GM12892 (cell line): ENCODE data around the gene C3orf49.

ENCODE experiments used
- POLR2A ChIP-seq: IDR thresholded peaks from 2 replicates; pipeline ENCODE4 v1.6.1; 2011; ENCODE audit warnings: low read depth, low read length, control low read depth
- POLR2AphosphoS5 ChIP-seq: IDR thresholded peaks from 2 replicates; pipeline ENCODE4 v1.6.1; 2011; ENCODE audit warnings: low read depth, low read length, control low read depth
- TAF1 ChIP-seq: IDR thresholded peaks from 2 replicates; pipeline ENCODE4 v1.6.1; 2011; ENCODE audit warnings: low read depth, mild to moderate bottlenecking, control low read depth, low read length, borderline replicate concordance

GRCh38 chr3:63896332-63897030 is 77.4 kb downstream of the C3orf49 start:
- no peak for TF ChIP-seq POLR2AphosphoS5
- no peak for TF ChIP-seq POLR2A
- no peak for TF ChIP-seq TAF1
